Measurements from ENCODE around the gene SMARCA1. TPM values are rescaled to one million over a fixed set of nuclear protein-coding genes. Genes with fewer than 3 reads are reported as not detected.

The SMARCA1 gene
- total and polyA plus RNA-seq, 2 of the 4 experiments (the other 2 are of a cell fraction), result 31.0 to 32.8 TPM

GRCh38 chrX:129462707-129463106 is 60.6 kb downstream of the SMARCA1 start:
- BruUV-seq (replicated peaks), result no TSS peak
- Histone ChIP-seq H3K9me3 (ENCODE audit: control insufficient read depth, insufficient read depth, low read length) (no peaks in the 10 kb centered on the region), H3K18ac (ENCODE audit: low read depth, low read length) (no peak overlapping the region), H3K4me2 (ENCODE audit: low read depth, low read length) (no peak overlapping the region), H3K9ac (ENCODE audit: low read depth, low read length) (no peak overlapping the region), H4K5ac (ENCODE audit: low read depth, low read length) (no peak overlapping the region), H3K79me1 (ENCODE audit: low read depth in 1 of 2, low read length in 2 of 2) (no peaks in the 10 kb centered on the region), H2BK20ac (ENCODE audit: low read depth, low read length) (no peak overlapping the region), H3K4me3 (ENCODE audit: insufficient read depth, low read depth, low read length) (no peak overlapping the region), H3K23ac (ENCODE audit: low read depth, low read length) (no peak overlapping the region), H2BK120ac (ENCODE audit: low read depth, low read length) (no peak overlapping the region), H2AK5ac (ENCODE audit: low read depth, low read length) (no peak overlapping the region), H2BK5ac (ENCODE audit: low read depth, low read length, poor library complexity, severe bottlenecking) (no peak overlapping the region), H3K27me3 (ENCODE audit: control insufficient read depth, insufficient read depth, low read length) (no peaks in the 10 kb centered on the region), H4K8ac (ENCODE audit: low read depth in 2 of 2, low read length in 2 of 2) (no peak overlapping the region), H3K4ac (ENCODE audit: low read depth, low read length) (no peak overlapping the region), H3K56ac (ENCODE audit: extremely low read depth, insufficient read depth, low read length) (no peak overlapping the region), H2AK9ac (replicated peaks; ENCODE audit: low read depth, low read length, poor library complexity) (no peak overlapping the region), H4K20me1 (ENCODE audit: insufficient read depth, low read length) (no peaks in the 10 kb centered on the region), H2AFZ (replicated peaks; ENCODE audit: low read length, poor library complexity) (no peak overlapping the region), H3K4me1 (ENCODE audit: control insufficient read depth, insufficient read depth, low read length) (no peaks in the 10 kb centered on the region), H3K36me3 (ENCODE audit: control insufficient read depth, insufficient read depth, low read length) (peaks cover 7% of the 10 kb centered on the region), H4K91ac (ENCODE audit: insufficient read depth, low read depth, low read length) (no peak overlapping the region), H3K27ac (ENCODE audit: insufficient read depth, low read length) (no peak overlapping the region), H3K9me1 (ENCODE audit: insufficient read depth, low read length) (no peaks in the 10 kb centered on the region), H2BK15ac (ENCODE audit: low read depth, low read length) (no peak overlapping the region), H3K14ac (replicated peaks; ENCODE audit: low read depth, low read length) (no peak overlapping the region)
- in situ Hi-C loops (cut with MboI; ENCODE audit: low sequenced_read_pairs) (no loop called here), dilution Hi-C loops (cut with HindIII; ENCODE audit: low sequenced_read_pairs, unreplicated experiment) (no loop called here), intact Hi-C loops (cut with micrococcal nuclease) (loop anchor here (2.0 kb wide), 1 partner anchor 144 kb away; no protein-coding TSS in a partner anchor)
- no peak for DNase-seq
- WGBS, 2 experiments (ENCODE audit: extremely low coverage in 2 of 2, insufficient read length in 1 of 2), result no CpG with 5 or more reads among the region's 3 CpGs
- no peak for ATAC-seq (ENCODE audit: low read depth)
- no peak for TF ChIP-seq RFX5 (IDR thresholded peaks at IDR 0.05; ENCODE audit: low read depth, low read length)
- TF ChIP-seq CEBPB (IDR thresholded peaks at IDR 0.05; ENCODE audit: low read depth, low read length), result no peak
- TF ChIP-seq BHLHE40 (IDR thresholded peaks at IDR 0.05; ENCODE audit: low read depth, low read length), result no peak
- no peak for TF ChIP-seq NFE2L2 (IDR thresholded peaks at IDR 0.05; ENCODE audit: low read depth, low read length)
- no peak for TF ChIP-seq POLR2A (IDR thresholded peaks at IDR 0.05; ENCODE audit: low read depth, low read length)
- TF ChIP-seq ELK1 (IDR thresholded peaks at IDR 0.05; ENCODE audit: borderline replicate concordance, low read depth, low read length), result no peak
- ChIA-PET POLR2A (ENCODE audit: unreplicated experiment) (no interaction called here), CTCF (interaction anchor here (0.7 kb wide), 1 partner anchor 10 kb away, joined by 4 read pairs; no protein-coding TSS in a partner anchor)

Measured in IMR-90 (cell line).